Lung microvascular endothelial cell (primary cell): ENCODE measurements around the gene DHH. TPM values are rescaled to one million over a fixed set of nuclear protein-coding genes. Genes with fewer than 3 reads are reported as not detected.

Experiments
- DNase-seq, 2 donors: peaks; one replicate each; pipeline versions ENCODE4 v3.0.0 to v3.0.0-alpha.2; 2010; ENCODE audit warnings: low read depth in 2 of 2
- total RNA-seq: library from RNA; depleted of rRNA; stranded (reverse); fragments of >200 nt; gene quantifications from 2 replicates; pipeline ENCODE4 v1.2.1, GENCODE V29; 2014

The DHH gene
- total RNA-seq, 1 donor from 2014 or later, result 0.20 TPM

- no peak for DNase-seq
Measured at GRCh38 chr12:49051373-49051764, 43.2 kb downstream of the DHH start.

- no peak for DNase-seq
Measured at GRCh38 chr12:49050507-49051372, 43.9 kb downstream of the DHH start.

- DNase-seq, result peak; percentile 44 to 84
Measured at GRCh38 chr12:49049566-49050224, 44.9 kb downstream of the DHH start.

- DNase-seq, result no peak
Measured at GRCh38 chr12:49048953-49049352, 45.6 kb downstream of the DHH start.

- no peak for DNase-seq
Measured at GRCh38 chr12:49046129-49046895, 48.3 kb downstream of the DHH start.

- DNase-seq, result no peak
Measured at GRCh38 chr12:49044660-49045059, 49.9 kb downstream of the DHH start.

GRCh38 chr12:49043856-49044258 lies 50.7 kb downstream of the DHH start:
- DNase-seq, result peak; percentile 72 to 73

GRCh38 chr12:49043241-49043640 lies 51.4 kb downstream of the DHH start:
- no peak for DNase-seq

GRCh38 chr12:49041881-49042484 lies 52.6 kb downstream of the DHH start:
- no peak for DNase-seq

GRCh38 chr12:49041036-49041880 lies 53.3 kb downstream of the DHH start:
- no peak for DNase-seq

GRCh38 chr12:49040364-49040855 lies 54.2 kb downstream of the DHH start:
- DNase-seq, result no peak

GRCh38 chr12:49039421-49040363 lies 54.9 kb downstream of the DHH start:
- DNase-seq, result no peak

GRCh38 chr12:49038291-49038955 lies 56.2 kb downstream of the DHH start:
- DNase-seq, result no peak

GRCh38 chr12:49037947-49038237 lies 56.7 kb downstream of the DHH start:
- no peak for DNase-seq

- DNase-seq, result no peak
Measured at GRCh38 chr12:49037111-49037946, 57.3 kb downstream of the DHH start.
